GM12874 (cell line): ENCODE measurements around the gene CSNK1G2.

ENCODE experiments used
- CTCF ChIP-seq: IDR thresholded peaks from 2 replicates; pipeline ENCODE4 v1.5.1; 2011; ENCODE audit warnings: low read depth, mild to moderate bottlenecking, control low read depth, low read length, moderate library complexity; ENCODE audit not compliant: insufficient read depth

The CSNK1G2 gene

GRCh38 chr19:1936916-1937610 lies 3.9 kb upstream of the CSNK1G2 start:
- TF ChIP-seq CTCF, result no peak

- no peak for TF ChIP-seq CTCF
Observed at GRCh38 chr19:1938071-1938470, 2.9 kb upstream of the CSNK1G2 start.

GRCh38 chr19:1942078-1942933 lies 1.3 kb downstream of the CSNK1G2 start:
- TF ChIP-seq CTCF, result no peak

GRCh38 chr19:1942934-1943555 lies 2.1 kb downstream of the CSNK1G2 start:
- TF ChIP-seq CTCF, result no peak

- no peak for TF ChIP-seq CTCF
Observed at GRCh38 chr19:1943661-1944087, 2.7 kb downstream of the CSNK1G2 start.

- TF ChIP-seq CTCF, result no peak
Observed at GRCh38 chr19:1944088-1944915, 3.3 kb downstream of the CSNK1G2 start.
